ENCODE results near the gene B4GALT1. TPM values are rescaled to one million over a fixed set of nuclear protein-coding genes. Genes with fewer than 3 reads are reported as not detected.

The B4GALT1 gene
- total and polyA plus RNA-seq, 4 donors = 27.2 to 130 (median 86.2) TPM

DNA sequence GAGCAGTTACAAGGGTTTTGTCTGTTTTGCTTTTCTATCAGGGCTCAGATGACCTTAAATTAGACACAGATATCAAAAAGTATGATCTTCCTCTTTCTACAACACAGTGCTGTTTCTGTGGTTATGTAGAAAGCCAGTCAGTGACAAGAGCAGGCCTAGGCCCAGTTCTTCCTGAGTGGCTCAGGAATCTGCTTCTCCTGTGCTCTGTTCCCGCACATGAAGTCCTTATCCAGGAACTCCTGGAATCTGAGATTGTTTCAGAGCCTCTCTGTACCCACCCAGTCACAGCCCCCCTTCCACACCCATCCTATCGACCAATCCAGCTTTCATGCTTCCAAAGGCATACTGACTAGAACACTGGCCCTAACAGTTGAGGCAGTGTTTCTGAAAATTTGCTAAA is 50.3 kb downstream of the B4GALT1 start:
- Histone ChIP-seq H3K4me3 (no peak overlapping the region), H3K9me3 (ENCODE audit: control insufficient read depth in 4 of 4, insufficient read depth in 3 of 4, low read length in 3 of 4) (no peaks in the 10 kb centered on the region), H3K27me3 (ENCODE audit: control insufficient read depth in 3 of 3, insufficient read depth in 3 of 3, low read length in 2 of 3) (no peaks in the 10 kb centered on the region), H3K4me1 (ENCODE audit: control insufficient read depth in 5 of 5, insufficient read depth in 5 of 5, low read length in 5 of 5) (peaks cover 0 to 5% (median 0%) of the 10 kb centered on the region in 5 donors), H3K27ac (ENCODE audit: low read depth in 1 of 2, low read length in 1 of 2) (peak overlapping the region in 1 of 2 donors; percentile 9), H3K9ac (ENCODE audit: insufficient read depth in 1 of 2, low read length in 2 of 2) (no peak overlapping the region), H3K36me3 (ENCODE audit: control insufficient read depth in 4 of 4, insufficient read depth in 4 of 4, low read length in 4 of 4) (peaks cover 17 to 40% (median 27%) of the 10 kb centered on the region in 4 donors)
- DNase-seq (no peak), ATAC-seq (ENCODE audit: insufficient read depth, low FRiP score) (peak; percentile 22)
- TF ChIP-seq, protein P1, sequence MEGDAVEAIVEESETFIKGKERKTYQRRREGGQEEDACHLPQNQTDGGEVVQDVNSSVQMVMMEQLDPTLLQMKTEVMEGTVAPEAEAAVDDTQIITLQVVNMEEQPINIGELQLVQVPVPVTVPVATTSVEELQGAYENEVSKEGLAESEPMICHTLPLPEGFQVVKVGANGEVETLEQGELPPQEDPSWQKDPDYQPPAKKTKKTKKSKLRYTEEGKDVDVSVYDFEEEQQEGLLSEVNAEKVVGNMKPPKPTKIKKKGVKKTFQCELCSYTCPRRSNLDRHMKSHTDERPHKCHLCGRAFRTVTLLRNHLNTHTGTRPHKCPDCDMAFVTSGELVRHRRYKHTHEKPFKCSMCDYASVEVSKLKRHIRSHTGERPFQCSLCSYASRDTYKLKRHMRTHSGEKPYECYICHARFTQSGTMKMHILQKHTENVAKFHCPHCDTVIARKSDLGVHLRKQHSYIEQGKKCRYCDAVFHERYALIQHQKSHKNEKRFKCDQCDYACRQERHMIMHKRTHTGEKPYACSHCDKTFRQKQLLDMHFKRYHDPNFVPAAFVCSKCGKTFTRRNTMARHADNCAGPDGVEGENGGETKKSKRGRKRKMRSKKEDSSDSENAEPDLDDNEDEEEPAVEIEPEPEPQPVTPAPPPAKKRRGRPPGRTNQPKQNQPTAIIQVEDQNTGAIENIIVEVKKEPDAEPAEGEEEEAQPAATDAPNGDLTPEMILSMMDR (IDR thresholded peaks at IDR 0.05; ENCODE audit: control extremely low read depth, extremely low read depth) = no peak
- 65 to 72% methylated on average over 2 of the region's 2 CpGs for WGBS, 2 donors

DNA sequence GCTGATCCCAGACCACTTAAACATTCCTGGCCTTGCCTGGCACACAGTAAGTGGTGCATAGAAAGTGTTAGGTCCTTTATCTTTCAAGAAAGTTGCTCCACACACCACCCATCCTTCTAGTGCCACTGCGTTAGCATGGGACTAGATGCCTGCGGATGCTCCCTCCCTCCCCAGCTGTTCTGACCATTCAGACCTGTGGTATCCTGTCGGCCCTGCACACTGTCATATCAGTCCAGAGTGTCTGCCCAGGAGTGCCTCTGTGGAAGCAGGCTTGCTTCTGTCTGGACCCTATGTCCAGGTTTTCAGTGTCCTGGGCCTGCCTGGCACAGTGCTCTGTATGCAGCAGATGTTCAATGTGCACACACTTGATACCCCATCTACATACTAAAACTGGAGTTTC is 52.4 kb downstream of the B4GALT1 start:
- no peak overlapping the region for H3K9ac ChIP-seq (ENCODE audit: insufficient read depth in 1 of 2, low read length in 2 of 2)
- peaks cover 0 to 2% (median 0%) of the 10 kb centered on the region in 5 donors for H3K4me1 ChIP-seq (ENCODE audit: control insufficient read depth in 5 of 5, insufficient read depth in 5 of 5, low read length in 5 of 5)
- H3K4me3 ChIP-seq = no peak overlapping the region
- DNase-seq (no peak), ATAC-seq (ENCODE audit: insufficient read depth, low FRiP score) (no peak)
- 86 to 94% methylated on average over 3 of the region's 3 CpGs for WGBS, 2 donors
- no peak overlapping the region for H3K27ac ChIP-seq (ENCODE audit: low read depth in 1 of 2, low read length in 1 of 2)
- TF ChIP-seq, protein P1 (IDR thresholded peaks at IDR 0.05; ENCODE audit: control extremely low read depth, extremely low read depth) = no peak
- no peaks in the 10 kb centered on the region for H3K27me3 ChIP-seq (ENCODE audit: control insufficient read depth in 3 of 3, insufficient read depth in 3 of 3, low read length in 2 of 3)
- H3K36me3 ChIP-seq (ENCODE audit: control insufficient read depth in 4 of 4, insufficient read depth in 4 of 4, low read length in 4 of 4) = peaks cover 11 to 38% (median 23%) of the 10 kb centered on the region in 4 donors
- H3K9me3 ChIP-seq (ENCODE audit: control insufficient read depth in 4 of 4, insufficient read depth in 3 of 4, low read length in 3 of 4) = no peaks in the 10 kb centered on the region

DNA sequence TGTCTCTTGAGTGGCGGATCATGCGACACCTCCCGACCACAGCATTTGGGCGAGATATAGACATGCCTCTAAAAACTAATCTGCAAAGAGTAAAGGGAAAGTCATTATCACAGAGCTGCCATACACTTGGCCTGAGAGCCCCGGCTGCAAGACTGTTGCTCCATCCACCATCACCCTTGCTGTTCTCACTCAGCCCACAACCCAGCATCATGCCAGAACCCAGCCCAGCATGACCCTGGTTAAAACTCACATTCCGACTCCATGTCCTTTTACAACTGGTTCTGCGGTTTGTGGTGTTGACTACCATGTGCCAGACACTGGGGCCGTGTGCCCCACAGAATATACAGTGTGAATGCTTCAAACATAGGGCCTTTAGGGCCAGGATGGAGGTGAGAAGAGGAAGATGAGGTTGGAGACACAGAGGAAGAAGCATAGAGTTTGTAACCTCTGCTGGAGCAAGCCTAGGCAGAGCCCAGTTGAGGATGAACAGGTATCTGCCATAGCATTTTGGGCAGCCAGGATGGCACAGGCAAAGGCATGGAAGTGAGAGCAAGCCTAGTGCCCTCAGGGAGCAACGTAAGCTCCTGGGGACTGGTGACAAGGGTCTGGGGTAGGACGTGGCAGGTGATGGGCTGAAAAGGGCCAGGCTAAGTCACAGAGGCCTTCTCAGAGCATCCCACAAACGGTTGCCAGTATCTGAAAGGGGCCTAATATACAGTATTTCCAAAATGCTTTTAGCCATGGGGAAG is 53.2 kb downstream of the B4GALT1 start:
- Histone ChIP-seq H3K27ac (ENCODE audit: low read depth in 1 of 2, low read length in 1 of 2) (peak overlapping the region in 1 of 2 donors; percentile 3), H3K36me3 (ENCODE audit: control insufficient read depth in 4 of 4, insufficient read depth in 4 of 4, low read length in 4 of 4) (peaks cover 7 to 34% (median 21%) of the 10 kb centered on the region in 4 donors), H3K4me3 (no peak overlapping the region), H3K27me3 (ENCODE audit: control insufficient read depth in 3 of 3, insufficient read depth in 3 of 3, low read length in 2 of 3) (no peaks in the 10 kb centered on the region), H3K9me3 (ENCODE audit: control insufficient read depth in 4 of 4, insufficient read depth in 3 of 4, low read length in 3 of 4) (no peaks in the 10 kb centered on the region), H3K4me1 (ENCODE audit: control insufficient read depth in 5 of 5, insufficient read depth in 5 of 5, low read length in 5 of 5) (no peaks in the 10 kb centered on the region), H3K9ac (ENCODE audit: insufficient read depth in 1 of 2, low read length in 2 of 2) (no peak overlapping the region)
- TF ChIP-seq, protein P1 (IDR thresholded peaks at IDR 0.05; ENCODE audit: control extremely low read depth, extremely low read depth) = no peak
- ATAC-seq (ENCODE audit: insufficient read depth, low FRiP score) (no peak), DNase-seq (no peak)
- WGBS, 2 donors = 94% methylated on average over 11 of the region's 11 CpGs
